GM21619 (cell line): ENCODE measurements around the gene KCNH2.

ENCODE experiments used
- ATAC-seq: cut with Tn5 transposase; IDR thresholded peaks from one replicate; pipeline ENCODE4 v1.9.1; 2021; ENCODE audit not compliant: unreplicated experiment

The KCNH2 gene

DNA sequence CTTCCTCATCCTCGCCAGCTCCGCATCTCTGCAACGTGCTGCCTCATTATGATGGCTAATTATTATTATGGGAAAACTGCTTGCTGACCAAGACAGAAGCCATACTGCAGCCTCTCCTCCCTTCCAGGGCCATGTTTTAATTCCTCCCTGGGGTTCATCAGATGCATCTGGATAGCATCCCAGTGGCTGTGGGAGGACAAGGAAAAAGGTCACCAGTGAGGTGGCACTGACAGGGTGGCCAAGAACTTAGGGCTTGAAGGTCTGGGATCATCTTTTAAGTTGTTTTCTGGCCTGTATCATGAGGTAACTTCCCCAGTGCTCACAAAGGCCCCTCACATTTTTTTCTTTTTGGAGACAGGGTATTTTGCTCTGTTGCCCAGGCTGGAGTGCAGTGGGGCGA is 39.6 kb downstream of the KCNH2 start:
- ATAC-seq = no peak

DNA sequence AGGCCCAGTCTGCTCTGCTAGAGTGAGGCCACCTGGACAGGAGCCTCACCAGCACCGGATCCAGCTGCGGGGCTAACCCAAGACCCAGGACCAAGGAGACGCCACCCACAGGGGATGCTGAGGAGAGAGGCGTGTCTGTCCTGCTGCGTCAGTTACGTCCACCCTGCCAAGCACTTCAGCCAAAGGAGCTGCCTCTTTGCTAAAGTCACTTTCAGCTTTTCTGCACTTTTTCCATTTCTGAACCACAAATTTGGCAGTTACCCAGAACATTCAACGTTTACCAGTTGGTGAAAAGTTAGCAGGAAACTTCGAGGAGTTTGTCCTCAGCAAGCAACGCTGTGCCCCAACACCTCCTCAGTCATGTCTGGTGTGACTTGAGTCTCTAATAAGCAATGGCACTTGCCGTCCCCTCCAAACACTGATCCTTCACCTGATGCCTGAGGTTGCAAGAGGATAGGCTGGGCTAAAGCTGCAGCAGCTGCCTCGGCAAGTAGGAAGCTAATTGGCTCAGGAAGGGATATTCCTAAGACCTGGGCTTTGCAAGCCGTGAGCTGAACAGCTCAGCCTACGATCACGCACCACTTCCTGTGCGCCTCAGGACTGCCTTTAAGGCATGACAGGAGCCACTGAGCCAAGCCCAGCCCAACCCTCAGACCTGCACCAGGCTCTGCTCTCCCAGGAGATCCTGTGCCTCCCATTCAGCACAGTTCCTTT is 40.1 kb downstream of the KCNH2 start:
- no peak for ATAC-seq

DNA sequence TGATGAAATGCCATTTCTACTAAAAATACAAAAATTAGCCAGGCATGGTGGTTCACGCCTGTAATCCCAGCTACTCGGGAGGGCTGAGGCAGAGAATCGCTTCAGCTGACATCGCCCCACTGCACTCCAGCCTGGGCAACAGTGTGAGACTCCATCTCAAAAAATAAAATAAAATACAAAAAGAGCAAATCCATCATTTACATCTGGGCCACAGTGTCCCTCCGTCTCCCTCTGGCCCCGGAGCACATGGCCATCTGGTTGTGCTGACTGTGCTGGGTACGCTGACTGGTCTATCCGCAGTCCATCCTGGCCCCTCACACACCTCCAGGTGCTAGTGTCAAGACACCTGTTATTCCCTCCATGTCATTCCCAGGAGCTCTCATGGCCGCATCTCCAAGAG is 42.1 kb downstream of the KCNH2 start:
- no peak for ATAC-seq

DNA sequence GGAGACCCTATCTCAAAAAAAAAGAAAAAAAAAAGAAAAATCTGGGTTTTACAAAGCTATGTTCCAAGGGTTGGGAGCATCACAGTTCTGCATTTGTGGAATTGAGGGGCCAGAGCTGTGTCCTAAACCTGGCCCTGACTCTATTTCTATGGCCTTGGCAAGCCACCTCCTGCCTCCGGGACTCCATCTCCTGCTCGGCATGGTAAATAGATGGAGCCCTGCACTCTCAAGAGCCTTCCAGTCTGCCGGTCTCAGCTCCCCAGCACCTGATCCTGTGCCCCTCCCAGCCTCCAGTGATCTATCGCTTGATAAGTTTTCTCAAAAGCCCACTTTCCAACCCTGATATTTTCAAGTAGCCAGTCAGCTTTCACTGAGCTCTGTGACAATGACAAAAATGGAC is 43.0 kb downstream of the KCNH2 start:
- ATAC-seq = no peak

DNA sequence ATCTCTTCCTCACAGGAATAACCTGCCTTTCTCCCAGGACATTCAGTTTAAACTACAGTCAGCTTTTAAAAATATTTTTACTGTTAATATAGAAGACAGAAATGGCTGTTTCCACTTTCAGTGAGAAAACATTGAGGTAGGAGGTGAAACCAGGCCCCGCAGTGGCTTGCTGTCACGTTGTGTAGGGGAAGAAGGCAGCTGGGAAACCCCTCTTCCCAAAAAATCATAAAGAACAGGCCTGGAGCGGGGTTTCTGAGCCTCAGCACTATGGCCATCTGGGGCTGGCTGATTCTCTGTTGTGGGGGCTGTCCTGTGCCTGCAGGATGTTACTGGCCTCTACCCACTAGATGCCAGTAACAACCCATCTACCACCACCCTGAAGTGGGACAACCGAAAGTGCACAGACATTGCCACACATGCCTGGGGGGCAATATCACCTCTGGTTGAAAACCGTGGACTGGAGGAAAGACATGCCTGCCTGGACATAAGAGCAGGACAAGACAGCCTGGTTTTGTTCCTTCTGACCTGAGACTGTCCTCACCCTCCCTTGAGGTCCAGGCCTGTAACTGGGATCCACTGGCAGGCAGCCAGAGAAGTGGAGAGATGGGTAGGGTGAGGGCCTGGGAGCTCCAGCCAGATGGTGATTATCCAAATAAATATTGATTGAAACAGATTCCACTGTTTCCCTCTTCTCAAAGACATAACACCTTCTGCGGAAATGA is 43.9 kb downstream of the KCNH2 start:
- no peak for ATAC-seq

DNA sequence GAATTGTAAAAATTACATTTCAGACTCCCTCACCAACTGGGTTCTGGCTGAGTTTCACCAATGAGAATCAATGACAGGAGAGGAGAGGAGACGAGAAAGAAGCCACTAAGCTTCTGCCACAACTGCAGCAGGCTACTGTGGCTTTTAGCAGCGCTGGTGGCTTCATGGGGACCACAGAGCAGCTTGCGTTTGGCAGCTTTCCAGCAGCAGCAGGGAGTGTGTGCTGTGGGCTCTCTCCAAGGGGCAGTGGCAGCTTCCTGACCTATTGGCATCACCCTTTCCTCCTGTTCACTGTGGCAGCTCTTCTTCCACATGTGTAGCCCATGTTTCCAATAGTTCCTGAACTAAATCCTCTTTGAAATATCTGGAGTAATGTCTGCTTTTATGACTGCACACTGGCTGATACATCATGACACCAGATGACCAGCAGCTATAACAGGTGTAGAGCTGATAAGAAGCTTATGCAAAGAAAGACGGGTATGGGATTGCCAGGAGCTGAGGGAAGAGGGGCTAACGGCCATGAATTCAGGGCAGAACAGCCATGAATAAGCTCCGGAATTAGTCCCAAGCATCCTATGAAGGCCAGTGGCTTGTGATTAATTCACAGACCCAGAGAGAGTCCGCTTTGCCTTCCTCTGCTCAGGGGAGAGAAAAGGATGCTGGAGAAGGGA is 46.8 kb downstream of the KCNH2 start:
- ATAC-seq = no peak

DNA sequence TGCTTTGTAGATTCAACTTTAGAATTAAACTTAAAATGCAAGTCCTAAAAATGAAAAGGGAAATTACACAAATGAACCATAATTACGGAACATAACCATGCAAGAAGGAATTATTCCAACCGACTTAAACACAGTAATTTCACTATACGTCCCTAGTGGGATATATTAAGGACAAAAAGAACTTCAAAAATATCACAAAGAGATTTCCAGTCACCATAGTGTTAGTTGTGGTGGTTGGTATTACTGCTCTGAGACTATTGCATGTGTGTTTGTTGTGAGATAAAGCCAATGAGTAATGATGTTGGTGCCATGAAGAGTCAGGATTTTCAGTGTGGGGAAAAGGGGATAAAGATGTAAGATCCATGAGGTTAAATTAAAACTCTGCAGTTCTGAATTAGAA is 49.6 kb downstream of the KCNH2 start:
- no peak for ATAC-seq

DNA sequence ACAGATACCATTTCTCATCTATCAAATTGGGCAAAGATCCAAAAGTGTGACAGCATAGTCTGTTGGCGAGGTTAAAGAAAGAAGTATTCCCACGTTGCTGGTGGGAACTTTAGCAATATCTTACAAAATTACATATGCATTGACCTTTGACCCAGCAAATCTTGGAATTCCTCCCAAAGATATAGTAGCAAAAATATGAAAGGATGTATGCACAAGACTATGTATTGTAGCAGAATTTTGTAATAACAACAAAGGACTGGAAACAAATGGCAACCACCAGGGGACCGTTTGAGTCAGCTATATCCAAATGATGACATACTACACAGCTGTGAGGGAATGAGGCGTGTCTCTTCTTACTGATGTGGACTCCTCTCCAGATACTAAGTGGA is 50.2 kb downstream of the KCNH2 start:
- ATAC-seq = no peak

DNA sequence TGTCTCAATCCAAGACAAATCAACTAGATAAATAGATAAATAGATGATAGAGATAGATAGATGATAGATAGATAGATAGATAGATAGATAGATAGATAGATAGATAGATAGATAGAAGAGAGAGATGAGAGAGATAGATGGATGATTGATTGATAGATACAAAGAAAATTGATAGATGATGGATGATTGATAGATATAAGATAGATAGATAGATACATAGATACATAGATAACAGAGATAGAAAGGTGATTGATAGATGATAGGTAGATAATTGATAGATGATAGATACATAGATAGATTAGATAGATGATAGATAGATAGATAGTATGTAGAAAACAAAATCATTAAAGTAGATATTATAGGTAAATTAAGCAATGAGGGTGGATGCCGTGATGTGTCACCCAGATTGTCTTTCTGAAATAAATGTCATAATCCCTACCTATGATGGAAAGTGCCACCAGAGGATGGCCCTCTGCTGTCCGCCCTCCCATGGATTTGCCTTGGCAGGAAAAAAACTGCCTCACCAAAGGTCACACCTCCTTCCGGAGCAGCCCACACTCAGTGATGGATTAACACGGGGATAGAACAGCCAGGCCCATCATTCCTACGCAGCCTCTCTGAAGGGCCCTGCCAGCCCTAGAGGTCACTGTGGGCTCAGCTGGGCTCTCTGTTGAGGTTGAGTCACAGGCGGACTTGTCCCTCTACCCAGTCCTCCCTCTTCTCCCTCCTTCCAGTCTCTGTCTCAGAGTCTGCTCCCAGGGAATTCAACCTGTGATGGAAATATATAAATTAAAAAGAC is 50.8 kb downstream of the KCNH2 start:
- no peak for ATAC-seq

DNA sequence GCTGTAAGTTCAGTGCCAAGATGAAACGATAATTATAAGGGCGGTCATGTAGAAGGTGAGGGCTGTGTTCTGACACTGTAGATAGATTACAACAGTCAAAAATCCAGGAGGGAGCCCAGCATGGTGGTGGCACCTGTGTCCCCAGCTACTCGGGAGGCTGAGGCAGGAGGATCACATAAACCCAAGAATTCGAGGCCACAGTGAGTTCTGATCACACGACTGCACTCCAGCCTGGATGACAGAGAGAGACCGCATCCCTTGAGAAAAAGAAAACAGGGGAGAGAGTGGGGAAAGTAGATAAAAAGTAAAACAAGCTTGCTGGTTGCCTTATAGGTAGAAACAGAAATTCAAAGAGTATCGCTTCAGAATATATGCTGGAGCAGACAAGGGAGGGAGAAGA is 52.1 kb downstream of the KCNH2 start:
- ATAC-seq = no peak

DNA sequence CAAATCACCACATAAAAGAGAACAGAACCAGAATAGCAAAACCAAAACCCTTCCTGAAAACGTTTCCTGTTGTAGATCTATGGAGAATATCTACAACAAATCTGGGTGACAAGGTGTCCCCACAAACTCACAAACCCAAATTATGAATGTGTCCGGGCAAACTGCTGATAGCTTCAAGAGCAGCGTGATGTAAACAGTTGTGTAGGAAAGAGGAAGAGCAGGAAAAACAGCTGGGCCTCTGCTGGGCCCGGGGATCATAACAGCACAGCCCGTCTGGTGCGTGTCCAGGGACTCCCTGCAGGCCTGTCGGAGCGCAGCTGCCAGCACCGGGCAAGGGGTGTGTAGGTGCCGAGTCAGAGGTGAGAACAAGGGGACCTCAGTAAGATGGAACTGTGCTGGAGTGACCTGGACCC is 53.7 kb downstream of the KCNH2 start:
- ATAC-seq = no peak

DNA sequence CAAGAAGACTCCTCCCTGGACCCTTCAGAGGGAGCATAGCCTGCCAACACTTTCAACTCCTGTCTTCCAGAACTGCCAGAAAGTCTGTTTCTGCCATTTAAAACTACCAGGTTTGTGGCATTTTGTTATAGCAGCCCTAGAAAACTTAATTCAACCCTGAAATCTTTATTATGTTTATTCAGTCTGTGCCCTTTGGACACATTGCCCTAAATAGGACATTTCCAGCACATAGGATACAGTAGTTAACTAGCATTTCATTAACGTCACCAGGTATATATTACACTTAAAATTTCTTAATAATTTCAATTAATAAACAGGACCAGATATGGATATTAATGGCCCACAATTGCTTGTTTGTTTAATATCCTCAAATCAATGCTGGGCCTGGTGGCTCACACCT is 54.3 kb downstream of the KCNH2 start:
- no peak for ATAC-seq

DNA sequence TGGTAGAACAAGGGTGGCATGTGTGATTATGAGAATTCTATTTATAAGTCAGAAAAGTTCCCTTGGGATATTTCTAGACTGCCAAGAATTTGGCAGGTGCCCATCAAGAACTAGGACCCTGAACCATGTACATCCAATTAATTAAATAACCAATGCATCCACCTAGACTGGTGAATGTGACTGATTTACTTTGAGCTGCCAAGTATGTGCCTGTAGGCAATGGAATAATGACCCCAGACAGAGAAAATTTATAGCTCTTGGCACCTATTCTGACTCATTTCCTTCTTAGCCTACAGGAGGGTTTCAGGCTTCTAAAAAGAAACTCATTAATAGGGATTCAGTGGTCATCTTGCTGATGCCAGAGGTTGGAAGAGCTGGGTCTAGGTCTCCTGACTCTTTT is 54.9 kb downstream of the KCNH2 start:
- ATAC-seq = no peak

DNA sequence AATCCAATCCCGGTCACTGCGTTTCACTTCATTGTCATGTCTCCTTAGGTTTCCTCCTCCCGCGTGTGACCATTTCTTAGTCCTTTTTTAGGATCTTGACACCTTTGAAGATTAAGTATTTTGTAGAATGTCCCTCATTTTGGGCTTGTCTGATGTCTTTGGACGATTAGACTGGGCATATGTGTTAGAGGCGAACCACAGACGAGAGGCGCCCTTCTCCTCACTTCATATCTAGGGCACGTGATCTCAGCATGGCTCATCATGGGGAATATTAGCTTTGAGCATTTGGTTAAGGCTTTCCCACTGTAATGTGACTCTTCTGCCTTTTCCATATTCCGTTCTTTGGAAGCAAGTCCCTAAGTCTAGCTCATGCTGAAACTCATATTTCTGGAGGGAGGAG is 59.0 kb downstream of the KCNH2 start:
- ATAC-seq = no peak

DNA sequence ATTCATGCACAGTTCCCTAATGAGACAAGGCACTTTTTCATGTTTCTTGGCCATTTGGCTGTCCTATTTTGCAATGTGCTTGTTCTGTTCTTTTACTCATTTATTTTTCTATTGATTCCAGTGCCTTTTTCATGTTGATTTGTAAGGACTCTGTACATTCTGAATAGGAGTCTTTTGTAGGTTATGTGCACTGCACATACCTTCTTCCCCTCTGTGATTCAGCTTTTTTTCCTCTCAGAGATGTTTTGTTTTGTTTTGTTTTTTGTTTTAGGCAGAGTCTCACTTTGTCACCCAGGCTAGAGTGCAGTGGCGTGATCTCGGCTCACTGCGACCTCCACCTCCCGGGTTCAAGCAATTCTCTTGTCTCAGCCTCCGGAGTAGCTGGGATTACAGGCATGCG is 59.7 kb downstream of the KCNH2 start:
- ATAC-seq = no peak

DNA sequence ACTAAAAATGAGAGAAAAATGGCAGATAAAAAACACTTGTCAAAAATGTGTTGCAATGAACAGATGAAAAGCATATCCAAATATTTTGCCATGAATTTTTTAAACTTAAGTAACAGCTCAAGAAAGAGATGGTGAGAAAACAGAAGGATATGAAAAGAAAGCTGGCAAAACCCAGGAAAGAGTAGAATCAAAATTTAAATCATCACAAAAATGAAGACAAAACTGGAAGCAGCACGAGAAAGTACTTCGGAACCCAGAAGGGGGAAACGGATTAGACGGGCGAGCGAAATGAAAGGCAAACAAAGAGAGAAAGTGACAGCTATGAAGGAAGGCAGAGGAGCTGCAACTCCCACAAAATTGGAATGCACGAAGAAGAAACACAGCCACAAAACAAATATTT is 60.2 kb downstream of the KCNH2 start:
- ATAC-seq = no peak

DNA sequence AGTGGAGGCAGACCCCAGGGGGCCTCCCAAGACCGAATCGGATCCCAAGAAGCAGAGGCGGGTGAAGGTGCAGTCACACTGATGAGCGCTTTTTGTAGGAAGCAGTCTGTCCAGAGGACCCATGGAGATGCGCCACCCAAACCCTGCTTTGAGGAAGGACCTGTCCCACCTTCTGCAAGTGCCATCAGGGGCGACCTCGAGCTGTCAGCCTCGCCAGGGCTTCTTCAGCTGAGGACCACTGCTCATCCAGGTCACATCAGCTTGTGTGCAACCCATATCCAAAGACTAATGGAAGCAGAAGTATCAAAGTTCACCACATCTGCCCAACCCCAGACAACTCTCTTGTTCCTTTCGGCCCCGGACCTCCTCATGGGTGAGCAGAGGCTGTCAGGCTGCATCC is 61.5 kb downstream of the KCNH2 start:
- ATAC-seq = no peak

DNA sequence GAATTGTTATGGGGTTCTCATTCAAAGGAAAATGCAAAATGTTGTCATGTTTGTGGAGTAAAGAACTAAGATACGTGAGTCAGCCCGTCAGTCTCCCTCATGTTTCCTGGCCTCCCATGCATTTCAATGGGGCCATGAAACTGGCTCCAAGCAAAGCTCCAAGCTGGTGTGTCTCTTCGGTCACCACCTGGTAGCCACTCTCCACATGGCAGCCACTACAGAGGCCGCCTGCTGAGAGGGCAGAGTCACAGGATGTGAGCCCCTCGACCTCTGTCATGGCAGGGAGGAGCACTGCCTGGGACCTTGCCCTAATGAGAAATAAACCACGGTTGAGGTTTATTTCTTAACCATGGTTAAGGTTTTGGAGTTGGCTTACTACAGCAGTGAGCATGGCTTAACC is 63.2 kb downstream of the KCNH2 start:
- no peak for ATAC-seq

DNA sequence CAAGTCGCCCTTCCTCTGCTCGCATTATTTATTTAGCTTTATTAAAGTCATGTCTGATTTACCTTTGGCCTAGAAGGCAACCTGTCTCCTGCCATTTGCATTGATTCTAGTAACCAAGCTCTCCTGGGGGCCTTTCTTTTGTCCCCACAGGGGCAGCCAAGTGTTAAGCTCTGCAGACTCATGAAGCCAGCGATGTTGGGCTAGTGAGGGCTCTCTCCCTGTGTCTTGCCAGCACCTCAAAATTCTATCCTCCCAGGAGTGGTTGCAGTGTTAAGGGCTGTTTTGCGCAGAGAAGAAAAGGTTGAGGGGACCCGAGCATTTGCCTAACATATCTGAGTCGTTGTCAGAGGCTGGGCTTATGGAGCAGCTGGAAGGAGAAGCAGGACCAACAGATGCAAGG is 63.9 kb downstream of the KCNH2 start:
- no peak for ATAC-seq

DNA sequence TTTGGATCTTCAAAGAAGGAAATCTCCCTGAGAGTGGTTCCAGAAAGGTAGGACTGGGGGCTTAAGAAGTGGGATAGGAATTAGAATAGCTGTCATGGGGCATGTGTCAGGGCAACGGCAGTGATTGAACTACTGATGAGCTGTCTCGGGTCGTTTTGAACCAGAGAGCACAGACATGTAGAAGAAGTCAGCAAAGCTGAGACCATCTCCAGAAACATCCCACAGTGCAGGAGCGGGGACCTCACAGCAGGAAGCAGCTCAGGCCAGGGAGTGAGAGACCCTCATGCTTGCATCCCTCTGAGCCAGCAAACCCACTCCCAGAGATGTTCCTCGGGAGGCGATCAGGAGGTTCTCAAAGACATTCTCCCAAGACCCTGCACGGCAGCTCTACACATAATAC is 65.7 kb downstream of the KCNH2 start:
- no peak for ATAC-seq

DNA sequence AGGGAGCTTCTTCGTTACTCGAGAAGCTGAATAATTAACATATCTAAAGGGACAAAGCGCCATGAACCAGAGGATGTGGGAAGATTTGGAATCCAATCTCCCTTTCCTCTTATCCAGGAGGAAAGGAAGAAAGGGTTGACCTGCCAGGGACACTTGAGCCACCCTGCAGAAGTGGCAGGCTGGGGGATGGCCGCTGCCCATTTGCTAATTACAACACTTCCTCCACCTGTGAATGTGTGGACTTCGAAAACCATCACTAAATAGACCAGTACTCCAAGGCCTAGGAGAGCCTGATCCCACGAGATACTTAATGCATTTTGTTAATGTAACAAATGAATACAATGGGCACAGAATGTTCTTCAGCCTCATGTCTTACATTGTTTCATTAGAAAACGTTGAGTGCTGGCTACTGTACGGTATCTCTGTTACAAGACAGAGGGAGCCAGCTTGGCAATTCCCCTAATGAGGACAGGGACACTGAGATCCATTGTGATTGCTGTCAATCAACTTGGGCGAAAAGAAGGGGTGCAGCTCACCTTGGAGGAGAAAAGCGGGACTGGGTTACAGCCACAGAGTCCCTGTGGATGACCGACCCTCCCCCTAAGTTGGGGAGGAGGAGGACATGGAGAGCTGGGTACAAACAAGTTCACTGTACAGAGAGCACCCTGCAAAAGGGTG is 66.4 kb downstream of the KCNH2 start:
- no peak for ATAC-seq
